ENCODE data around the gene UBA6. TPM values are rescaled to one million over a fixed set of nuclear protein-coding genes. Genes with fewer than 3 reads are reported as not detected.

Gene UBA6
- total RNA-seq, 1 experiment from 2014 or later, result 81.5 TPM

GRCh38 chr4:67565284-67565683 lies 135.7 kb downstream of the UBA6 start:
- POLR2A ChIA-PET, result no interaction called here

More at GRCh38 chr4:67565284-67565683, 135.7 kb downstream of the UBA6 start:
- no peak for DNase-seq (ENCODE audit: low spot score)
- CTCF ChIA-PET, result no interaction called here
- no peaks in the 10 kb centered on the region for H3K9me3 Mint-ChIP-seq
- H3K36me3 Mint-ChIP-seq, result no peaks in the 10 kb centered on the region
- no peaks in the 10 kb centered on the region for H3K4me1 Mint-ChIP-seq
- H3K27me3 Mint-ChIP-seq (ENCODE audit: low read depth), result no peaks in the 10 kb centered on the region
- H3K27ac Mint-ChIP-seq, result no peak overlapping the region
- H3K4me3 Mint-ChIP-seq, result no peak overlapping the region
- ATAC-seq, result no peak
- TF ChIP-seq ZNF416 (CRISPR knock-in tag; IDR thresholded peaks at IDR 0.05), result no peak
- TF ChIP-seq SP1 (CRISPR knock-in tag; conservative IDR thresholded peaks at IDR 0.05), result no peak
- no peak for TF ChIP-seq ZNF532 (CRISPR knock-in tag; IDR thresholded peaks at IDR 0.05; ENCODE audit: borderline replicate concordance)
- no peak for TF ChIP-seq GTF2I (CRISPR knock-in tag; conservative IDR thresholded peaks at IDR 0.05)
- no peak for TF ChIP-seq PRRX2 (CRISPR knock-in tag; IDR thresholded peaks at IDR 0.05)
- TF ChIP-seq ERG (CRISPR knock-in tag; IDR thresholded peaks at IDR 0.05), result no peak
- TF ChIP-seq ZNF138 (CRISPR knock-in tag; conservative IDR thresholded peaks at IDR 0.05), result no peak
- TF ChIP-seq ESRRA (CRISPR knock-in tag; IDR thresholded peaks at IDR 0.05; ENCODE audit: borderline replicate concordance), result no peak
- TF ChIP-seq STAT6 (CRISPR knock-in tag; conservative IDR thresholded peaks at IDR 0.05; ENCODE audit: low read depth), result no peak
- no peak for TF ChIP-seq HMGXB4 (CRISPR knock-in tag; IDR thresholded peaks at IDR 0.05)
- TF ChIP-seq NFE2L1 (CRISPR knock-in tag; IDR thresholded peaks at IDR 0.05), result no peak
- TF ChIP-seq NFATC4 (CRISPR knock-in tag; IDR thresholded peaks at IDR 0.05), result no peak
- no peak for TF ChIP-seq ATF3 (CRISPR knock-in tag; conservative IDR thresholded peaks at IDR 0.05)
- TF ChIP-seq USF1 (CRISPR knock-in tag; IDR thresholded peaks at IDR 0.05), result no peak
- no peak for TF ChIP-seq ATF6 (CRISPR knock-in tag; IDR thresholded peaks at IDR 0.05)
- no peak for TF ChIP-seq ZBTB43 (CRISPR knock-in tag; IDR thresholded peaks at IDR 0.05)
- TF ChIP-seq RORB (CRISPR knock-in tag; IDR thresholded peaks at IDR 0.05), result no peak
- TF ChIP-seq E2F1 (CRISPR knock-in tag; IDR thresholded peaks at IDR 0.05), result no peak
- TF ChIP-seq AR (CRISPR knock-in tag; IDR thresholded peaks at IDR 0.05), result no peak
